Testis (tissue), 2 donors: Measurements from ENCODE around the gene LFNG.

Source experiments
- CTCF ChIP-seq, 3 experiments: fragments of 450-650 bp in 2 of 3; fragments of 200-600 bp in 1 of 3; sonication (generic) in 1 of 3; IDR thresholded peaks; one replicate each; pipeline ENCODE4 v1.5.1; 2016 to 2019; ENCODE audit warnings: antibody characterized with exemption in 3 of 3, mild to moderate bottlenecking in 2 of 3, moderate library complexity in 1 of 3
- POLR2A ChIP-seq: fragments of 450-650 bp; IDR thresholded peaks from one replicate; pipeline ENCODE4 v1.6.1; 2017; ENCODE audit warnings: antibody characterized with exemption, mild to moderate bottlenecking, moderate library complexity

- TF ChIP-seq CTCF (IDR thresholded peaks at IDR 0.05), result no peak
- no peak for TF ChIP-seq POLR2A
These were observed 20.4 kb upstream of the LFNG start for GRCh38 chr7:2499181-2499580.
